HG02571 (cell line): ENCODE data around the gene SDK1.
"Not testable (repeated sequence)": the region's sequence is repeated elsewhere in the genome, so short reads cannot be mapped to it uniquely, and the experiment has no call there.

Experiments used
- ATAC-seq: cut with Tn5 transposase; IDR thresholded peaks from one replicate; pipeline ENCODE4 v1.9.1; 2021; ENCODE audit warnings: mild to moderate bottlenecking, moderate library complexity; ENCODE audit not compliant: unreplicated experiment

The SDK1 gene

DNA sequence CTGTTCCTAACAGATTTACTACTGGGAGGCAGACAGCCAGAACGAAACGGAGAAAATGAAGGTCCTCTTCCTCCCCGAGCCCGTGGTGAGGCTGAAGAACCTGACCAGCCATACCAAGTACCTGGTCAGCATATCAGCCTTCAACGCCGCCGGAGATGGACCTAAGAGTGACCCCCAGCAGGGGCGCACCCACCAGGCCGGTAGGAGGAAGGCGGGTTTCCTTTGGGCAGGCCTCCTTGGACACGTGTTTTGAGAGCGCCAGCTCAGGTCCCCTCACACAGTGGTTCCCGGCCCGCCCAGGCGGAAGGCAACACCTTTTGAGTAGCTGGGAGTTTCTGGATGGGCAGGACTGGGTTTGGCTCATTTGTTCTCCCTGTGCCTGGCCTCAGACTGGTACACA is 907.0 kb downstream of the SDK1 start:
- ATAC-seq = no peak

DNA sequence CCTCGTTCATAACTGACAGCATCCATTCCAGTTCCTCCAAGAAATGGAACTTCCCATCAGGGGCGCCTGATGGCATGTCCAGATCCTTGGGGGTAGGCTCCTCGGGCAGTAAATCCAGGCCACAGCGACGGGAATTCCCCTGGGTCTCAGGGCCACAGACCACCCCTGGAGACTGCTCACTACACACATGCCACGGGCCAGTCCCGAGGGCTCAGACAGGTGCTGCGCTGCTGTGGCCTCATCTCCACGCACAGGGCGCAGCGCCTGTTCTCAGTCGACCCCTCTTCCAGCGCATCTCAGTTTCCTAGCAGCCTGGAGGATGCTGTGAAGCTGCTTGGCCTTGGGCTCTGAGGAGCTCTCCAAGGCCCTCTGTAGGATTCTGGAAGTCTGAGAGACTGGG is 907.5 kb downstream of the SDK1 start:
- no peak for ATAC-seq

DNA sequence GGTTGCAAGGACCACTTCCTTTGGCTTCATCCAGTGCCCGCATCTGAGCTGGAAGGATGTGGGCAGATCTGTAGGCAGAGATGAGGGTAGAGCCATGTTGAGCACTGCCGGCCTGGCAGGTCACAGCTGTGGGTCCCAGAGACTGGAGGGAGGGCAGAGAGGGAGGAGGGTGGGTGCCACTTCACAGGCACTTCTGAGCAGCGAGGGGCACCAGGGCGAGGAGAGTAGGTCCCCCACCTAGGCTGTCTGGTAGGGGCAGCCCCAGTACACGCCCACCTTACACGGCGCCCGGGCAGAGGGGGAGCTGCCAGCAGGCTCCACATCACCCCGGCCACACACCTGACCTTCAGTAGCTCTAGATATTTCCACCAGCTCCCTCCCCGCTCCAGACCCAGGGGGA is 908.1 kb downstream of the SDK1 start:
- no peak for ATAC-seq

DNA sequence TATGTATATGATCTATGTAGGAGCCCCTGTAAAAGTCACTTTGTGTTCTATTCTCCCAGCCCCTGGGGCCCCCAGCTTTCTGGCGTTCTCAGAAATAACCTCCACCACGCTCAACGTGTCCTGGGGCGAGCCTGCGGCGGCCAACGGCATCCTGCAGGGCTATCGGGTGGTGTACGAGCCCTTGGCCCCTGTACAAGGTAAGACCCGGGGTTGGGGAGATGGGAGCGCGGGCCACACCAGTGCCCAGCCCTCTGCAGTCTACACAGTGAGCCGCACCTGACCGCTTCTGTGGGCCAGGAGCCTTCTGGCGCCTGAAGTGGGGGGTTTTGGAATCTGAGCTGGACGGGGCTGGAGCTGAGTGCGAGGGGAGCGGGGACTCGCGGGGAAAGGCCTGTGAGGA is 908.9 kb downstream of the SDK1 start:
- no peak for ATAC-seq

DNA sequence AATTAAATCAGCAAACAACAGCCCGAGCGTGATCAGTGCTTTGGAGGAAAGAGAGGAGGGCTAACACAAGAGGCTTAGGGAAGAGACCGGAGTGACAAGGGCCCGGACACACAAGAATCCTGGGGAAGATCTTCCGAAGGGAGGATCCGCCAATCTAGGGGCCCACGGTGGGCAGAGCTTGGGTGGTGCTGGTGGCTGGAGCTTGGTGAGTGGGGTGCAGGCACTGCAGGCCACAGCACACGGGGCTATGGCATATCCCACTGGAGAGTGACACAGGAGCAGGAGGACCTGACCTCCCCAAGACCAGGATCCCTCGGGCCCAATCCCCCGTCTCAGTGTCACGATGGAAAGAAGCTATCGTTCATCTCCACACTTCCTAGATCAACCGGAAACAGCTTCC is 909.8 kb downstream of the SDK1 start:
- ATAC-seq = no peak

DNA sequence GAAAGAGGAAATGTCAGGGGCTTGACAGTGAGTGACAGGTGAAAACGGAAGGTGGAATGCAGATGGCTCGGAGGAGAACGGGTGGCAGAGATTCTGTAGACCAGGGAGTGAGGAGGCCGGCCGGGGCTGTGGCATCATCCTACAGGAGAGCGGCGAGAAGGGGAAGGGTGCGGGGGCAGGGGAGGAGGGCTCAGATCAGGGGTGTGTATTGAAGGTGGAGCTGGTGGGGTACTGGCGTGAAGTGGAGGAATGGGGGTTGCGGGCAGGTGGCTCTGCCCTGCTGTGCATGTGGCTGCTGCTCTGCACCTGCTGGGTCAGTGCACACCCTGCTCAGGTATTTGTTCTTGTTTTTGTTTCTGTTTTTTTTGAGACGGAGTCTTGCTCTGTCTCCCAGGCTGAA is 910.2 kb downstream of the SDK1 start:
- no peak for ATAC-seq

DNA sequence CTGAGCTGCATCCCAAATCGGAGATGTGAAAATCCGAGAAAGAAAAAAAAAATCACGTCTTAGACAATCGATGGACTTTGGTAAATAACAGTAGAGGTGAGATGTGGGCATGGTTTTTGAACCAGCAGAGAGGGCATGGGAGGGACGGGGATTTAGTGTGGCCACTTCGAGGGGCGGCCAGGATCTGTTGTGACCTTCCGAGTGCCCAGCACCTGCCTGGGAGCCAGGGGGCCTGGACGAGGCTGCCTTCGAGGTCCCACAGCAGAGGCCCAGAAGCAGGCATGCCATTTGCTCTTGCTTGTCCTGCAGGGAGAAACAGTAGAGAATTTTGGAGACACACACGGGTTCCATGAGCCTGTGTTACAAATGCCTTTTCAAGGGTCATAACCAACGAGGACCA is 911.3 kb downstream of the SDK1 start:
- no peak for ATAC-seq

DNA sequence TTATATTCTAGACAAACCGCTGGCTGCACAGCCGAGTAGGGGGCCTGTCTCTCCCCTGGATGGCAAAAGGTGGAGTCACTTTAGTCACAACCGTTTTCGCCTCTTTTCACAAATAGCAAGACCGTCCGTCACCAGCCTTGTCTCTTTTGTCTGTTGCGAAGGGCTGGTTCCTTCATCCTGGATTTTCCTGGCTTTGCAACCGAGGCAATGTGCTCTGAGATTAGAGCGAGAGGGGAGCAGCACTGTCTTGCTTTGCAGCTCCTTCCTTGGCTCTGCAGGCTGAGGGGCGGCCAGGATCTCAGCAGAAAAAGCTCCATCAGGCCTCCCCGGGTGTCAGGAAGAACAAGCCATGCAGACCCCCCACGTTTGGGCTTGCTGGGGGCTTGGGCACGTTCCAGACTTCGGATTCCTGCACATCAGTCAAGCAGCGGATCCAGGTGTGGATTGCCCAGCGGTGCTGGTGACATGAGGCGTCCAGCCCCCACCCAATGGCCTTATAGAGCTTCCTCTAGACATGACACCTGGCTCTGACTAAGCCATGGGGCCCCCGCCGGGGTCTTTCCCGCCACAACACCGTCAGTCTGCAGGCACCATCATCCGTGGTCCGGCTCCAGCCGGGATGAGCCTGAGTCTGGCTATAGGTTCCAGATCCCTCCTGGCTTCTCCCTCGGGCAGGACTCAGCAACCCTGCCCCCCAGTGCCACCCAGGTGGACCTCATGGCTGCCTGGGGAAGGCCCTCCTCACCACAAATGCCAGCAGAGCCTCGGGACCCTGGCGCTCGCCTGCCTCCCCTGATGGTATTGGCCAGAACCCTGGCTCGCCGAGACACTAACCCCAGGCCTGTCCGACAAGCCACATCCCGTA is 913.5 kb downstream of the SDK1 start:
- no peak for ATAC-seq

DNA sequence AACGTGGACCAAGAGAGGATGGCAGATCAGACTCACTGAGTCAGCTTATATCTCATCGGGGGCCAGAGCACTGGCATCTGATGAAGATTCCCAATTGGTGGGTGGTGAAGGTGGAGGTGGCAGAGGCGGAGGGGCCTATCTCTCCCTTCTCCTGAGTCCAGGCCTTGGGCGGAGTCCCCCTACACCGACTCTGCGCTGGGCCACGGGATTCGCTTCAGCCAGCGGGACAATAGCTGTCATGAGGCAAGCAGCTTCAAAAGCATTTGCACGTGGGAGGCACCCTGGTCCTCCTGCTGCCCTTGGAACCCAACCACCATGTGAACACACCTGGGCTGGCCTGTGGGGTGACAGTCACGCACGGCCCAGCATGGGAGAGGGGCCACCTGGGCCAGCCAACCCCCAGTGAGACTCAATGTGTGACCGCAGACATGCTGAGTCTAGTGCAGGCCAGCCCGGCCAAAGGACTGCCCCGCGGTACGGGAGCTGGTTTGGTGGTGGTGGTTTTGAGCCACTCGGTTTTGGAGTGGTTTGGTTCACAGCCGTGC is 914.2 kb downstream of the SDK1 start:
- no peak for ATAC-seq

DNA sequence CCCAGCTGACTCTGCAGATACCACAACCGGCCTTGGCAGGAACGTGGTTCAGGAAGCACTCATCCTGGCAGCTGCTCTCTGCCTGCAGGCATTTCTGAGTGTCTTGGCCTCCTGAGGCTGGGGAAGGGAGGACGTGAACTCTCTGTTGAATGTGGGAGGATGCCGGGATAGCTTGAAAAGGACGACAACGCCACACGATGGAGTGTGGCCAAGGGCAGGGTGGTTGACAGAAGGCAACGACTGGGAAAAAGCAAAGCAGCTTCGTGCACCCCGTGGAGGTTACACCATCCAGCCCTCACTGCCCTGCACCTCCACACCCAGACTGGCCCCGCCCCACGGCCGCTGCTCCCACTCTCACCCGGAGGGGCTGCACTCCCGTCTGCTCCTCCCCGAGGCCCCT is 915.0 kb downstream of the SDK1 start:
- no peak for ATAC-seq

DNA sequence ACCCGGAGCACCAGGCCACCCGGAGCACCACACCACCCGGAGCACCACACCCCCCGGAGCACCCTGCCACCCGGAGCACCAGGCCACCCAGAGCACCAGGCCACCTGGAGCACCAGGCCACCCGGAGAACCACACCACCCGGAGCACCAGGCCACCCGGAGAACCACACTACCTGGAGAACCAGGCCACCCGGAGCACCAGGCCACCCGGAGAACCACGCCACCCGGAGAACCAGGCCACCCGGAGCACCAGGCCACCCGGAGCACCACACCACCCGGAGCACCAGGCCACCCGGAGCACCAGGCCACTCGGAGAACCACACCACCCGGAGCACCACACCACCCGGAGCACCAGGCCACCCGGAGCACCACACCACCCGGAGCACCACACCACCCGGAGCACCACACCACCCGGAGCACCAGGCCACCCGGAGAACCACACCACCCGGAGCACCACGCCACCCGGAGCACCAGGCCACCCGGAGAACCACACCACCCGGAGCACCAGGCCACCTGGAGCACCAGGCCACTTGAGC is 916.1 kb downstream of the SDK1 start:
- ATAC-seq = not testable (repeated sequence)

DNA sequence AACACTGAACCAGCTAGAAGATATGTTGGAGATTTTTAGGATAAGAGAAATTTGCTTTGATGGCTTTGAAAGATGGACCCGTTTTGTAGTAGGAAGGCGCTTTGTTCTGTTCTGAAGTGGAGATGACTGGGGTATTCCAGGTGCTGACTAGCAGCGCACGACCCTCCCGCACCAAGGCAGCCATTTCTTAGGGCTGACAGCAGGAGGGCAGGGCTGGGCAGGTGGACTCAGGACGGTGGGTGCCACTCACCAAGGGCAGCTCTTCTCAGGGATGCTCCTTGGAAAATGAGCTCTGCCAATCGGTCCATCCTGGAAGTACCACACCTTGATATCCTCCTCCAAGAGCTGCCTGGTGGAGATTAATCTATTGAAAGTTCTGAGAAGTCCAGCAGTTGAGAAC is 917.4 kb downstream of the SDK1 start:
- ATAC-seq = no peak

DNA sequence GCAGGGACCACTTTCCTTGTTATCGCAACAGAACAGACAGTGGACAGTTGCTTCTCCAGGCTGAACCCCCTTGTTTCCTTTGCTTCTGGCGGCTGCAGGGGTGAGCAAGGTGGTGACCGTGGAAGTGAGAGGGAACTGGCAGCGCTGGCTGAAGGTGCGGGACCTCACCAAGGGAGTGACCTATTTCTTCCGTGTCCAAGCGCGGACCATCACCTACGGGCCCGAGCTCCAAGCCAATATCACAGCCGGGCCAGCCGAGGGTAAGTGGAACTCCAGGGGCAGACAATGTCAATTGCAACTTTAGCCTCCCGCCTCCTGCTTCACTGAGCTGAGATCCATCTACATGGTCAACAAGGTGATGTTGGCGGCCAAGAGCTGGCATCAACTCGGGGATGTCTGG is 919.0 kb downstream of the SDK1 start:
- ATAC-seq = no peak

DNA sequence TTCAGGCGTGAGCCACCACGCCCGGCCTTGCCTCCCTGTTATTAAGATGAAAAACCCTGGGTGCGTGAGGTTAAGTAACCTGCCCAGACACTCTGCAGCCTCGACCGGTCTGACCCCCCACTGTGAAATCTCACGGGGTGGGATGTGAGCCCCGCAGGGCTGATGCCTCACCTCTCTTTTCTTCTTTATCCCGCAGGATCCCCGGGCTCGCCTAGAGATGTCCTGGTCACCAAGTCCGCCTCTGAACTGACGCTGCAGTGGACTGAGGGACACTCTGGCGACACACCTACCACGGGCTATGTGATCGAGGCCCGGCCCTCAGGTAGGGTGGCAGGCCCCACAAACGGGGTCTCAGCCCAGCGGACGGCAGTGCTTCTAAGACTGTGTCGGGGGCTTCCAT is 920.0 kb downstream of the SDK1 start:
- ATAC-seq = no peak

DNA sequence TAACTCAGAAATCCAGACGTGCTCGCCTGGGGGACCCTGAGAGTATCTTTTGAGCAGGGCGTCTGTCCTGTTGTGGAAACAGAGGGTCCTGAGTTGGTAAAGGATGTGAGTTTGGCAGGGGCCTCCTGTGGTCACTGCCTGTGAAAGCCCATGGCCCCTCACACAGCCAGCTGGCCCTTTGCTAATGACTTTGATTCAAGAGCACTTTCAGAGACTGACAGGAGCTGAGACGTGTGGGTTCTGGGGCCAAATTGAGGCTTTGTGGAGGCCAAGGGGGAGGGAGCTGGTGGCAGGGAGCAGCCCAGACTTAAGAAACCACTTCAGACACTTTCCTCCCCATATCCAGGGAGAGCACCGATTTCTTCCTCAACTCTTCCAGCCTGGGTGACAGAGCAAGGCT is 921.6 kb downstream of the SDK1 start:
- no peak for ATAC-seq

DNA sequence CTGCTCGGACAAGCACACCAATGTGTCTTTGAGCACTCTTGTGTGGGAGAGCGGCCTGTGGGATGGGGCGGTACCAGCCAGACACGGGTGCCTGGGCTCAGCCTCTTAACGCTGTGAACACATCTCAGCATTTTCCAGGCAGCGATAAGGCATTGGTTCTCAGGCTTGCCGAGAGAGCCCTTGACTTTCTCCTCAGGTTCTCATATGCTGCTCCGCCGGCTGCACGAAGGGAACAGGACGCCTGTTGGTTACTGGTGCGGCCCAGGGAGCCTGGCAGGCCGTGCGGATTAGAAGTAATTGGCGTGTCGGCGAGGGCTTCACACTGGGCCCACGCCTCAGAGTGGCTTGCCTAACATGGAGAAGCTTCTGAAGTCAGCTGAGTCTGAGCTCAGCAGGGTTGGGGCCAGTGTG is 924.3 kb downstream of the SDK1 start:
- no peak for ATAC-seq

DNA sequence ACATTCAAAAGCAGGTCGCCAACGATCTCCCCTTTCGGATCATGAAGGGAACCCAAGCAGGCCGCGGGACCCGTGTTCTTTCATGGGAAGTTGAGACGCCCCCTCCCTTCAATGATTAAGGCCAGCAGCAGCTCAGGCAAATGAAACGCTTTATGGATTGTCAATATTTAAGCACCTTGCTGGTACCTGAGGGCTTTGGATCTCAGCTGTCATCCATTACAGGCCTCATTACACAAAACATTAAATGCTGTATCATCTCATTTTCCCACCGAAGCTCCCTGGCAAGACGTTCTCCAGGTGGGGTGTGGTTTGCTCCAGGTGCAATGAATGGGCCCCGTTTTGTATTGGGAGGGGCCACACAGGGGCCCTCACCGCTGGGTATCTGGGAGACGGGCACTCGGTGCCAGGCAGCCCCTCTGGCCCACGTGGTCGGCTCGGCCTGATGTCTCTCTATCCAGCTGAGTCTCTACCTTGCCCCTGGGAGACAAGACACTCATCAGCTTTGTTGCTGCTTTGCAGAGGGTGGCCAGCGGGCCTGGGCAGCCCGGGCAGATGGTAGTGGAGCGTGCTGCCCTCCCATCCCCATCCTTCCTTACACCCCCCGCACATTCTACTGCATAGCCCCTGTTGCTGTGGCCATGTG is 925.0 kb downstream of the SDK1 start:
- no peak for ATAC-seq

DNA sequence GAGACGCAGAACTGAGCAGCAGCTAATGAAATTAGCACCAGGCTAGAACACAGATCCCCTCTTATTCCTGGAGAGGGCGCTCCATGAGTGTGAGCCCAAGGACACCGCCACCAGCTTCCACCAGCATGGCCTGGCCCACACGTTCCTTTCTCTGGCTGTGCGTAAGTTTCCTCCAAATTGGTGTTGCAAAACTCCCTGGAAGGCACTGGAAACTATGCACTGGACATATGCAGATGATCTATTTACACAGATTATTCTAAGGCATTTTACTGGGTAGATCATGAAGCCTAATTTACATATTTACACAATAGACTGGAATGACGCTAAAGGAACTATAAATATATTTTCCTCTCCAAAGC is 925.5 kb downstream of the SDK1 start:
- no peak for ATAC-seq

DNA sequence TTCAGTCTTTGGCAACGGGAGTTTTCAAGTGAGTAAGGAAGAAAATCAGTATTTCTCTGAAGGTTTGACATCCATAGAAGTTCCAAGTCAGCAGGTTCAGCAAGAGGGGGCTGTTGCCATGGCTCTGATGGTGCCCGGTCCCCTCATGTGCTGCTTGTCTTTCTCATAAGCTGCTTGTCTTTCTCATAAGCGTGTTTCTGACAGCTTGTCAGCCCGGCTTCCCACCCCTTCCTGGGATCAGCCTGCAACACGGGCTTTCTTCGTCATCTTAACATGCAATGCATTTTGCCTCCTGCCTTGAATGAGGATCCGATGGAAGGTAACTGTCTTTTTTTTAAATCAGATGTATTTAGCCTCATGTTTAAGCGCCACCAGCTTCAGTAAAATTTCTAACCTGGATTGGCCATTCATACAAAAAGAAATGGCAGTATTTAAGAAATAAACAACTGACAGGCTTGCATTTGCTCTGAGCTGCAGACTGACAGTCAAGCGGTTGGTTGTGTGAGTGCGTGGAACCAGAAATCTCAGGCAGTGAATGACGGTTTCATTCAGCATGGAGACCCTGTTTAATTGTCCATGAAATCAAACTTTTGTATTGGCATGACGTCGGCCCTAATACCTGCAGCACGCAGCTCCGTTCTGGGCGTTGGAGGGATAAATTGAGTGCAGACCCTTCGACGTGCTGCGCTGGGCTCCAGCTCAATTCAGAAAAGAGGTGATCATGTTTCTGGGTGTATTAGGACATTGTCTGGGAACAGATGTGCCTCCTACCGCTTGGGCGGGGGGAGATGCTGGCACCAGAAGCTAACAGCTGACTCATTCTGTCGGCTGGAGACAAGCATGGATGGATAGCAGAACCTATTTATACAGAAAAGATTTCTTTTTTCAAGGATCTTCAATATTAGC is 926.3 kb downstream of the SDK1 start:
- no peak for ATAC-seq

DNA sequence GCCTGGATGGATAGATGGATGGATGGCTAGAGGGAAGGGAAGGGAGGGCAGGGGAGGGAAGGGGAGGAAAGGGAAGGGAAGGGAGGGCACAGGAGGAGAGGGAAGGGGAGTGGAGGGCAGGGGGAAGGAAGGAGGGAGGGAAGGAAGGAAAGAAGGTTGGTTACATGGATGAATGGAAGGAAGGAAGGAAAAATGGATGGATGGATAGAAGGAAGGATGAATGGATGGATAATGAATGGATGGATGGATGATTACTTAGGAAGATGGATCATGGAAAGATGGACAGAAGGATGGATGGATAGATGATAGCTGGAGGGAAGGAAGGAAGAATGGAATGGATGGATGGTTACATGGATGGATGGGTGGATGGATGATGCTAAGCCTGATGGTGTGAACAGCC is 929.3 kb downstream of the SDK1 start:
- no peak for ATAC-seq

DNA sequence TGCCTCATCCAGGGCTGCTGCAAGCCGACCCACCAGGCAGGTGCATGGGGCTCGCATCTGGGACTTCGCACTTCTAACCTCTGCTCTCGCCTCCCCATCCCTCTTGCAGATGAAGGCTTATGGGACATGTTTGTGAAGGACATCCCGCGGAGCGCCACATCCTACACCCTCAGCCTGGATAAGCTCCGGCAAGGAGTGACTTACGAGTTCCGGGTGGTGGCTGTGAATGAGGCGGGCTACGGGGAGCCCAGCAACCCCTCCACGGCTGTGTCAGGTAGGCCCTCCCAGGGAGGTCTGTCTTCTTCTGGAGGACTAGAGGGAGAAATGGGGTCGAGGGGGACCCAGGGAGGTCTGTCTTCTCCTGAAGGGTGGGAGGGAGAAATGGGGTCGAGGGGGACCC is 932.1 kb downstream of the SDK1 start:
- ATAC-seq = no peak
